Transverse colon (tissue), 3 donors: ENCODE results near the gene CAPN5.

Source experiments
- POLR2A ChIP-seq: fragments of 450-650 bp; IDR thresholded peaks from one replicate; pipeline ENCODE4 v1.6.1; 2016; ENCODE audit warnings: antibody characterized with exemption, mild to moderate bottlenecking, moderate library complexity
- TF ChIP-seq, protein P1 (sequence below), 5 experiments: fragments of 200-600 bp in 3 of 5; fragments of 450-650 bp in 2 of 5; sonication (generic) in 3 of 5; IDR thresholded peaks; 1 replicate in 2 of 5; 2 replicates in 3 of 5; pipeline ENCODE4 v1.5.1; 2016 to 2017; ENCODE audit warnings: antibody characterized with exemption in 5 of 5, inconsistent platforms in 3 of 5, mild to moderate bottlenecking in 2 of 5, moderate library complexity in 1 of 5

DNA sequence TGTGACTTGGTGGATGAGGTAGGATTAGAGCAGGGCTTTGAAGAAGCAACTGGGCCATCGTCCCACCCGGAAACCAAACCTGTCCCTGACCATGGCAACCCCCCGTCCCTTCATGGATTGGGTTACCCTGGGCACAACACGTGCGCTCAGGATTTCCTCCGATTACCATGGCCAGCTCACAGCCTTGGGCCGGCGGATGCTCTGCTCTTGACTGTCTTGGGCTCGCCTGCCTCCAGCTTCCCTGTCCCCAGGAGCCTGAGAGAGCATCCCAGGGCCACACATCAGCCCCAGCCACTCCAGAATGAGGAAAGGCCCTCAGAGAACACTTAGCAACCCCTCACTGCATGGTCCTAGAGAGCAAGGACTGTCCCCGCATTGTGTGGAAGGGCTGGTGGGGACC, 84.1 kb downstream of the CAPN5 start:
- TF ChIP-seq POLR2A, result no peak
- TF ChIP-seq, protein P1, sequence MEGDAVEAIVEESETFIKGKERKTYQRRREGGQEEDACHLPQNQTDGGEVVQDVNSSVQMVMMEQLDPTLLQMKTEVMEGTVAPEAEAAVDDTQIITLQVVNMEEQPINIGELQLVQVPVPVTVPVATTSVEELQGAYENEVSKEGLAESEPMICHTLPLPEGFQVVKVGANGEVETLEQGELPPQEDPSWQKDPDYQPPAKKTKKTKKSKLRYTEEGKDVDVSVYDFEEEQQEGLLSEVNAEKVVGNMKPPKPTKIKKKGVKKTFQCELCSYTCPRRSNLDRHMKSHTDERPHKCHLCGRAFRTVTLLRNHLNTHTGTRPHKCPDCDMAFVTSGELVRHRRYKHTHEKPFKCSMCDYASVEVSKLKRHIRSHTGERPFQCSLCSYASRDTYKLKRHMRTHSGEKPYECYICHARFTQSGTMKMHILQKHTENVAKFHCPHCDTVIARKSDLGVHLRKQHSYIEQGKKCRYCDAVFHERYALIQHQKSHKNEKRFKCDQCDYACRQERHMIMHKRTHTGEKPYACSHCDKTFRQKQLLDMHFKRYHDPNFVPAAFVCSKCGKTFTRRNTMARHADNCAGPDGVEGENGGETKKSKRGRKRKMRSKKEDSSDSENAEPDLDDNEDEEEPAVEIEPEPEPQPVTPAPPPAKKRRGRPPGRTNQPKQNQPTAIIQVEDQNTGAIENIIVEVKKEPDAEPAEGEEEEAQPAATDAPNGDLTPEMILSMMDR (IDR thresholded peaks at IDR 0.05), result no peak
